HEK293 (cell line): ENCODE measurements around the gene ZDHHC1.

ENCODE experiments used
- CTCF ChIA-PET: fragments of 350-600 bp; formaldehyde crosslinking; extraction: SDS; loops from one replicate; lab custom pipeline; 2021; ENCODE audit warnings: antibody characterized with exemption; lab: Yijun Ruan, JAX
- POLR2A ChIA-PET: fragments of 300-600 bp; formaldehyde crosslinking; extraction: SDS; loops from one replicate; lab custom pipeline; 2020; ENCODE audit warnings: antibody characterized with exemption, inconsistent platforms; lab: Yijun Ruan, JAX
- H3K27ac ChIP-seq: fragments of 200-500 bp; sonication (Bioruptor generic); 2 replicates; pipeline ENCODE4 v1.5.1; 2014; ENCODE audit warnings: low read depth, low read length, control low read depth, inconsistent platforms; ENCODE audit errors: extremely low read depth
- H3K36me3 ChIP-seq, 2 experiments: fragments of 200-500 bp in 1 of 2; sonication (Bioruptor generic) in 1 of 2; 1 replicate in 1 of 2; 2 replicates in 1 of 2; pipeline ENCODE4 v1.5.1; 2014 to 2017; ENCODE audit warnings: inconsistent platforms in 2 of 2, low read length in 2 of 2; ENCODE audit not compliant: control insufficient read depth in 2 of 2, insufficient read depth in 1 of 2
- H3K4me1 ChIP-seq: fragments of 200-500 bp; sonication (Bioruptor generic); 2 replicates; pipeline ENCODE4 v1.5.1; 2014; ENCODE audit warnings: mild to moderate bottlenecking, low read length, inconsistent platforms; ENCODE audit not compliant: control insufficient read depth, insufficient read depth
- H3K4me3 ChIP-seq: 2 replicates; pipeline ENCODE4 v1.5.1; 2011; ENCODE audit warnings: low read depth, mild to moderate bottlenecking, control low read depth, low read length, moderate library complexity
- H3K9me3 ChIP-seq: fragments of 200-500 bp; sonication (Bioruptor generic); 2 replicates; pipeline ENCODE4 v1.5.1; 2014; ENCODE audit warnings: low read depth, low read length, inconsistent platforms; ENCODE audit not compliant: control insufficient read depth, insufficient read depth
- EGR2 ChIP-seq: fragments of 450-650 bp; formaldehyde crosslinking; IDR thresholded peaks from 2 replicates; pipeline ENCODE4 v1.5.1; 2016; ENCODE audit warnings: low read depth, missing biosample characterization, missing genetic modification characterization
- ELK4 ChIP-seq: IDR thresholded peaks from 2 replicates; pipeline ENCODE4 v1.6.1; 2011; ENCODE audit warnings: mild to moderate bottlenecking, low read depth, low read length, borderline replicate concordance
- GLIS1 ChIP-seq: fragments of 450-650 bp; formaldehyde crosslinking; IDR thresholded peaks from 2 replicates; pipeline ENCODE4 v1.5.1; 2016; ENCODE audit warnings: missing biosample characterization, missing genetic modification characterization
- KLF16 ChIP-seq: fragments of 450-650 bp; formaldehyde crosslinking; IDR thresholded peaks from 2 replicates; pipeline ENCODE4 v1.5.1; 2017; ENCODE audit warnings: missing biosample characterization, missing genetic modification characterization
- KLF17 ChIP-seq: fragments of 450-650 bp; formaldehyde crosslinking; IDR thresholded peaks from 2 replicates; pipeline ENCODE4 v1.5.1; 2016; ENCODE audit warnings: missing biosample characterization, missing genetic modification characterization
- KLF7 ChIP-seq: fragments of 450-650 bp; formaldehyde crosslinking; IDR thresholded peaks from 2 replicates; pipeline ENCODE4 v1.5.1; 2016; ENCODE audit warnings: missing biosample characterization, missing genetic modification characterization, borderline replicate concordance
- KLF9 ChIP-seq: fragments of 450-650 bp; formaldehyde crosslinking; IDR thresholded peaks from 2 replicates; pipeline ENCODE4 v1.5.1; 2016; ENCODE audit warnings: missing biosample characterization, missing genetic modification characterization, low read depth
- PATZ1 ChIP-seq: fragments of 450-650 bp; formaldehyde crosslinking; IDR thresholded peaks from 2 replicates; pipeline ENCODE4 v1.5.1; 2016; ENCODE audit warnings: missing biosample characterization, missing genetic modification characterization
- PBX3 ChIP-seq: sonication (generic); formaldehyde crosslinking; IDR thresholded peaks from 2 replicates; pipeline ENCODE4 v1.8.1; 2022; ENCODE audit warnings: mild to moderate bottlenecking, moderate library complexity, missing genetic modification reagents
- PRDM4 ChIP-seq: fragments of 450-650 bp; formaldehyde crosslinking; IDR thresholded peaks from 2 replicates; pipeline ENCODE4 v1.5.1; 2017; ENCODE audit warnings: missing biosample characterization, missing genetic modification characterization
- TRIM28 ChIP-seq: IDR thresholded peaks from 2 replicates; pipeline ENCODE4 v1.6.1; 2011; ENCODE audit warnings: low read length, control low read depth, borderline replicate concordance
- ZBTB6 ChIP-seq: fragments of 450-650 bp; formaldehyde crosslinking; IDR thresholded peaks from 2 replicates; pipeline ENCODE4 v1.5.1; 2017; ENCODE audit warnings: missing biosample characterization, missing genetic modification characterization
- ZFHX2 ChIP-seq: fragments of 450-650 bp; formaldehyde crosslinking; conservative IDR thresholded peaks from 2 replicates; pipeline ENCODE4 v1.5.1; 2016; ENCODE audit warnings: missing biosample characterization, missing genetic modification characterization
- ZIC2 ChIP-seq: fragments of 450-650 bp; formaldehyde crosslinking; IDR thresholded peaks from 2 replicates; pipeline ENCODE4 v1.5.1; 2016; ENCODE audit warnings: missing biosample characterization, missing genetic modification characterization
- ZNF292 ChIP-seq: fragments of 450-650 bp; formaldehyde crosslinking; IDR thresholded peaks from 2 replicates; pipeline ENCODE4 v1.5.1; 2016; ENCODE audit warnings: low read depth, missing biosample characterization, missing genetic modification characterization, borderline replicate concordance
- ZNF335 ChIP-seq: fragments of 450-650 bp; formaldehyde crosslinking; conservative IDR thresholded peaks from 2 replicates; pipeline ENCODE4 v1.5.1; 2016; ENCODE audit warnings: missing biosample characterization, missing genetic modification characterization
- ZNF473 ChIP-seq: fragments of 450-650 bp; formaldehyde crosslinking; IDR thresholded peaks from 2 replicates; pipeline ENCODE4 v1.5.1; 2017; ENCODE audit warnings: missing biosample characterization, missing genetic modification characterization
- ZNF501 ChIP-seq: fragments of 450-650 bp; formaldehyde crosslinking; IDR thresholded peaks from 2 replicates; pipeline ENCODE4 v1.5.1; 2016; ENCODE audit warnings: missing biosample characterization, missing genetic modification characterization
- ZNF580 ChIP-seq: fragments of 450-650 bp; formaldehyde crosslinking; IDR thresholded peaks from 2 replicates; pipeline ENCODE4 v1.5.1; 2016; ENCODE audit warnings: missing biosample characterization, missing genetic modification characterization
- ZNF692 ChIP-seq: fragments of 450-650 bp; formaldehyde crosslinking; IDR thresholded peaks from 2 replicates; pipeline ENCODE4 v1.5.1; 2016; ENCODE audit warnings: missing biosample characterization, missing genetic modification characterization
- ZNF701 ChIP-seq: fragments of 450-650 bp; formaldehyde crosslinking; IDR thresholded peaks from 2 replicates; pipeline ENCODE4 v1.5.1; 2016; ENCODE audit warnings: missing biosample characterization, missing genetic modification characterization
- ZNF704 ChIP-seq: fragments of 450-650 bp; formaldehyde crosslinking; IDR thresholded peaks from 2 replicates; pipeline ENCODE4 v1.5.1; 2016; ENCODE audit warnings: missing biosample characterization, missing genetic modification characterization
- ZNF791 ChIP-seq: fragments of 450-650 bp; formaldehyde crosslinking; IDR thresholded peaks from 2 replicates; pipeline ENCODE4 v1.5.1; 2016; ENCODE audit warnings: missing biosample characterization, missing genetic modification characterization
- ZXDB ChIP-seq: fragments of 450-650 bp; formaldehyde crosslinking; IDR thresholded peaks from 2 replicates; pipeline ENCODE4 v1.5.1; 2016; ENCODE audit warnings: missing biosample characterization, missing genetic modification characterization

ZDHHC1 gene

GRCh38 chr16:67393111-67393787 lies 23.0 kb downstream of the ZDHHC1 start, which contains the start of gene TPPP3:
TPPP3 (minus strand) TSS chr16:67393498; CDS start chr16:67391111, 2,387 bp downstream.
- peak within 1 kb of the TSS; percentile 29 for H3K4me3 ChIP-seq
- TF ChIP-seq ZNF335 (tag by site-specific recombination) (0 out of 2 replicates have a peak, but pooled peaks have one; percentile 34), GLIS1 (tag by site-specific recombination) (peak; percentile 80), PRDM4 (tag by site-specific recombination) (0 out of 2 replicates have a peak, but pooled peaks have one; percentile 20), ELK4 (no peak), EGR2 (tag by site-specific recombination) (peak; percentile 17; the same call in 1 of the 2 replicates), ZXDB (0 out of 2 replicates have a peak, but pooled peaks have one; percentile 14), ZNF580 (tag by site-specific recombination) (no peak), KLF17 (tag by site-specific recombination) (0 out of 2 replicates have a peak, but pooled peaks have one; percentile 26), ZNF292 (tag by site-specific recombination) (no peak), PBX3 (CRISPR knock-in tag) (no peak), KLF7 (tag by site-specific recombination) (peak; percentile 48; the same call in 1 of the 2 replicates), KLF16 (tag by site-specific recombination) (peak; percentile 37; the same call in 1 of the 2 replicates), ZNF692 (tag by site-specific recombination) (0 out of 2 replicates have a peak, but pooled peaks have one; percentile 27), KLF9 (tag by site-specific recombination) (peak; percentile 92), PATZ1 (tag by site-specific recombination) (peak; percentile 51), ZFHX2 (peak; percentile 36; the same call in 1 of the 2 replicates), ZNF704 (tag by site-specific recombination) (no peak), TRIM28 (no peak), ZNF501 (tag by site-specific recombination) (no peak), ZNF791 (tag by site-specific recombination) (no peak), ZNF701 (tag by site-specific recombination) (no peak), ZNF473 (no peak), ZBTB6 (tag by site-specific recombination) (0 out of 2 replicates have a peak, but pooled peaks have one; percentile 45), ZIC2 (tag by site-specific recombination) (0 out of 2 replicates have a peak, but pooled peaks have one; percentile 34)

More at GRCh38 chr16:67393111-67393787, 23.0 kb downstream of the ZDHHC1 start, which contains the start of gene TPPP3:
- Histone ChIP-seq H3K27ac (no peak within 1 kb of the TSS; the same call in 1 of the 2 replicates), H3K9me3 (no peaks in the 10 kb centered on the region), H3K4me1 (peaks cover 14% of the 10 kb centered on the region), H3K36me3 (no peaks in the 10 kb centered on the region)
- ChIA-PET CTCF (interaction anchor here (0.6 to 1.6 kb wide), 11 partner anchors 8 to 147 kb away, joined by 3 to 6 read pairs (median 4); partner anchors contain the start of genes KCTD19 and LRRC36), POLR2A (interaction anchor here (1.2 kb wide), 1 partner anchor 9 kb away, joined by 3 read pairs; no protein-coding TSS in a partner anchor)
